SK-N-SH treated with all-trans-retinoic acid at 6 μM for 48 hours (cell line): ENCODE results near the gene WFDC10A.
"Not testable (repeated sequence)": the region's sequence is repeated elsewhere in the genome, so short reads cannot be mapped to it uniquely, and the experiment has no call there.

ENCODE experiments used
- ATAC-seq: fragments of 200-7000 bp; cut with Tn5 transposase; 3 replicates; pipeline ENCODE4 v1.9.1; 2020; ENCODE audit warnings: mild to moderate bottlenecking, moderate library complexity
- ARNTL ChIP-seq: fragments of 450-650 bp; formaldehyde crosslinking; IDR thresholded peaks from 2 replicates; pipeline ENCODE4 v1.5.0; 2020; ENCODE audit warnings: low read depth, mild to moderate bottlenecking, moderate library complexity, borderline replicate concordance
- BACH2 ChIP-seq: fragments of 250-450 bp; sonication (Bioruptor Pico); IDR thresholded peaks from 2 replicates; pipeline ENCODE4 v1.9.0; 2021; ENCODE audit warnings: mild to moderate bottlenecking, borderline replicate concordance
- CREB5 ChIP-seq: fragments of 250-450 bp; sonication (Bioruptor Pico); IDR thresholded peaks from 2 replicates; pipeline ENCODE4 v1.5.1; 2020; ENCODE audit warnings: low read depth, mild to moderate bottlenecking, moderate library complexity
- CSDC2 ChIP-seq: fragments of 250-450 bp; sonication (Bioruptor Pico); IDR thresholded peaks from 2 replicates; pipeline ENCODE4 v1.5.0; 2020; ENCODE audit warnings: mild to moderate bottlenecking, moderate library complexity
- ESRRG ChIP-seq: fragments of 250-450 bp; sonication (Bioruptor Pico); IDR thresholded peaks from 2 replicates; pipeline ENCODE4 v1.6.1; 2021; ENCODE audit warnings: mild to moderate bottlenecking
- GLIS3 ChIP-seq: fragments of 250-450 bp; sonication (Bioruptor Pico); IDR thresholded peaks from 2 replicates; pipeline ENCODE4 v1.5.0; 2020; ENCODE audit warnings: mild to moderate bottlenecking, moderate library complexity
- ISL1 ChIP-seq: fragments of 250-450 bp; sonication (Bioruptor Pico); IDR thresholded peaks from 2 replicates; pipeline ENCODE4 v2.1.2; 2022; ENCODE audit warnings: mild to moderate bottlenecking, moderate library complexity
- RARB ChIP-seq: fragments of 250-450 bp; sonication (Bioruptor Pico); IDR thresholded peaks from 2 replicates; pipeline ENCODE4 v1.8.0; 2021; ENCODE audit warnings: mild to moderate bottlenecking, moderate library complexity
- SNAI2 ChIP-seq: fragments of 250-450 bp; sonication (Bioruptor Pico); IDR thresholded peaks from 2 replicates; pipeline ENCODE4 v1.5.0; 2020; ENCODE audit warnings: mild to moderate bottlenecking, moderate library complexity
- TCF4 ChIP-seq: fragments of 250-450 bp; sonication (Bioruptor Pico); IDR thresholded peaks from 2 replicates; pipeline ENCODE4 v1.8.0; 2021; ENCODE audit warnings: mild to moderate bottlenecking, moderate library complexity, borderline replicate concordance
- TSHZ2 ChIP-seq: fragments of 250-450 bp; sonication (Bioruptor Pico); IDR thresholded peaks from 2 replicates; pipeline ENCODE4 v1.5.0; 2020; ENCODE audit warnings: mild to moderate bottlenecking, moderate library complexity
- ZC3H10 ChIP-seq: fragments of 250-450 bp; sonication (Bioruptor Pico); IDR thresholded peaks from 2 replicates; pipeline ENCODE4 v1.5.1; 2021; ENCODE audit warnings: mild to moderate bottlenecking, moderate library complexity
- ZFP3 ChIP-seq: fragments of 250-450 bp; sonication (Bioruptor Pico); IDR thresholded peaks from 2 replicates; pipeline ENCODE4 v1.5.0; 2020; ENCODE audit warnings: mild to moderate bottlenecking, moderate library complexity
- ZFP30 ChIP-seq: fragments of 450-650 bp; formaldehyde crosslinking; IDR thresholded peaks from 2 replicates; pipeline ENCODE4 v1.5.0; 2022; ENCODE audit warnings: mild to moderate bottlenecking, moderate library complexity
- ZNF565 ChIP-seq: fragments of 450-650 bp; formaldehyde crosslinking; conservative IDR thresholded peaks from 2 replicates; pipeline ENCODE4 v1.5.0; 2020; ENCODE audit warnings: low read depth, mild to moderate bottlenecking, moderate library complexity
- ZNF70 ChIP-seq: fragments of 450-650 bp; formaldehyde crosslinking; IDR thresholded peaks from 2 replicates; pipeline ENCODE4 v1.5.0; 2020; ENCODE audit warnings: mild to moderate bottlenecking, moderate library complexity
- ZNF8 ChIP-seq: fragments of 450-650 bp; formaldehyde crosslinking; IDR thresholded peaks from 2 replicates; pipeline ENCODE4 v1.5.0; 2020; ENCODE audit warnings: mild to moderate bottlenecking, moderate library complexity
- TF ChIP-seq, protein P1 (sequence below): fragments of 250-450 bp; sonication (Bioruptor Pico); IDR thresholded peaks from 2 replicates; pipeline ENCODE4 v1.8.0; 2020; ENCODE audit warnings: mild to moderate bottlenecking, moderate library complexity, borderline replicate concordance
- TF ChIP-seq, protein P2 (sequence below): fragments of 250-450 bp; sonication (Bioruptor Pico); IDR thresholded peaks from 2 replicates; pipeline ENCODE4 v1.5.1; 2021; ENCODE audit warnings: mild to moderate bottlenecking, moderate library complexity
- TF ChIP-seq, protein P3 (sequence below): fragments of 250-450 bp; sonication (Bioruptor Pico); IDR thresholded peaks from 2 replicates; pipeline ENCODE4 v1.8.0; 2021; ENCODE audit warnings: low read depth, mild to moderate bottlenecking, moderate library complexity, borderline replicate concordance

WFDC10A gene

DNA sequence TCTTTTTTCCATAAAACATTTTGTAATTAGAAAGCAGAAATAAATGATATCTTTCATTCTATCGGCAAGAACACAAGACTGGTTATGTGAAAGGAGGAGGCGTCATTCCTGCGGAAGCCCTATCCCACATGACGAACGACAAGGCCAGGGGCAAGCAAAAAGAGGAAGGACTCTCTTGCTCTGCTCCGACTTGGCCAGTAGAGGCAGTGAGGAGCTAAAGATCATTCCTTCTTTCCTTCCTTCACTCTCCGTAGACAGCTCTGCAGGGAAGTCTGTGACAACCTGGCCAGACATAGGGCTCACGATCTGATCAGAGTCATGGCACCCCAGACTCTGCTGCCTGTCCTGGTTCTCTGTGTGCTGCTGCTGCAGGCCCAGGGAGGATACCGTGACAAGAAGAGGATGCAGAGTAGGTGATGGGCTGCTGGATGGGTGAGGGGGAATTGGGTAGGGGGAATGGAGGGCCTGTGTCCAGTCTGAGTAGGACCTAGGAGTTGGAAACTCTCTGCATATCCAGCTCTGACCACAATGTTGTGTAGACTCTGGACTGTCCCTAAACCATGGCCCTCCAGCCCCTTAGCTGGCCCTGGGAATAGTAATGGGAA, at the start of gene WFDC10A:
Gene WFDC10A (plus strand): TSS at position 244 of the 605 bp plus-strand sequence. CDS start 75 bp downstream, at position 319.
- ATAC-seq: peak; percentile 100

GRCh38 chr20:45581702-45582101, 47.8 kb upstream of the WFDC10A start:
- ATAC-seq: no peak
- TF ChIP-seq ISL1 (CRISPR knock-in tag) (no peak), ESRRG (CRISPR knock-in tag) (no peak), ZNF565 (no peak), CSDC2 (CRISPR knock-in tag) (no peak)

More for the DNA sequence above, at the start of gene WFDC10A:
- TF ChIP-seq ISL1 (CRISPR knock-in tag): no peak
- no peak for TF ChIP-seq ARNTL (CRISPR knock-in tag)
- TF ChIP-seq ZNF8 (CRISPR knock-in tag): no peak
- no peak for TF ChIP-seq GLIS3 (CRISPR knock-in tag)
- TF ChIP-seq RARB (CRISPR knock-in tag): no peak
- no peak for TF ChIP-seq TCF4 (CRISPR knock-in tag)
- TF ChIP-seq, protein P1, sequence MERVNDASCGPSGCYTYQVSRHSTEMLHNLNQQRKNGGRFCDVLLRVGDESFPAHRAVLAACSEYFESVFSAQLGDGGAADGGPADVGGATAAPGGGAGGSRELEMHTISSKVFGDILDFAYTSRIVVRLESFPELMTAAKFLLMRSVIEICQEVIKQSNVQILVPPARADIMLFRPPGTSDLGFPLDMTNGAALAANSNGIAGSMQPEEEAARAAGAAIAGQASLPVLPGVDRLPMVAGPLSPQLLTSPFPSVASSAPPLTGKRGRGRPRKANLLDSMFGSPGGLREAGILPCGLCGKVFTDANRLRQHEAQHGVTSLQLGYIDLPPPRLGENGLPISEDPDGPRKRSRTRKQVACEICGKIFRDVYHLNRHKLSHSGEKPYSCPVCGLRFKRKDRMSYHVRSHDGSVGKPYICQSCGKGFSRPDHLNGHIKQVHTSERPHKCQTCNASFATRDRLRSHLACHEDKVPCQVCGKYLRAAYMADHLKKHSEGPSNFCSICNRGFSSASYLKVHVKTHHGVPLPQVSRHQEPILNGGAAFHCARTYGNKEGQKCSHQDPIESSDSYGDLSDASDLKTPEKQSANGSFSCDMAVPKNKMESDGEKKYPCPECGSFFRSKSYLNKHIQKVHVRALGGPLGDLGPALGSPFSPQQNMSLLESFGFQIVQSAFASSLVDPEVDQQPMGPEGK: no peak
- no peak for TF ChIP-seq CSDC2 (CRISPR knock-in tag)
- no peak for TF ChIP-seq ESRRG (CRISPR knock-in tag)
- no peak for TF ChIP-seq ZNF70 (CRISPR knock-in tag)
- TF ChIP-seq, protein P2, sequence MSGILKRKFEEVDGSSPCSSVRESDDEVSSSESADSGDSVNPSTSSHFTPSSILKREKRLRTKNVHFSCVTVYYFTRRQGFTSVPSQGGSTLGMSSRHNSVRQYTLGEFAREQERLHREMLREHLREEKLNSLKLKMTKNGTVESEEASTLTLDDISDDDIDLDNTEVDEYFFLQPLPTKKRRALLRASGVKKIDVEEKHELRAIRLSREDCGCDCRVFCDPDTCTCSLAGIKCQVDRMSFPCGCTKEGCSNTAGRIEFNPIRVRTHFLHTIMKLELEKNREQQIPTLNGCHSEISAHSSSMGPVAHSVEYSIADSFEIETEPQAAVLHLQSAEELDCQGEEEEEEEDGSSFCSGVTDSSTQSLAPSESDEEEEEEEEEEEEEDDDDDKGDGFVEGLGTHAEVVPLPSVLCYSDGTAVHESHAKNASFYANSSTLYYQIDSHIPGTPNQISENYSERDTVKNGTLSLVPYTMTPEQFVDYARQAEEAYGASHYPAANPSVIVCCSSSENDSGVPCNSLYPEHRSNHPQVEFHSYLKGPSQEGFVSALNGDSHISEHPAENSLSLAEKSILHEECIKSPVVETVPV: no peak
- TF ChIP-seq, protein P3, sequence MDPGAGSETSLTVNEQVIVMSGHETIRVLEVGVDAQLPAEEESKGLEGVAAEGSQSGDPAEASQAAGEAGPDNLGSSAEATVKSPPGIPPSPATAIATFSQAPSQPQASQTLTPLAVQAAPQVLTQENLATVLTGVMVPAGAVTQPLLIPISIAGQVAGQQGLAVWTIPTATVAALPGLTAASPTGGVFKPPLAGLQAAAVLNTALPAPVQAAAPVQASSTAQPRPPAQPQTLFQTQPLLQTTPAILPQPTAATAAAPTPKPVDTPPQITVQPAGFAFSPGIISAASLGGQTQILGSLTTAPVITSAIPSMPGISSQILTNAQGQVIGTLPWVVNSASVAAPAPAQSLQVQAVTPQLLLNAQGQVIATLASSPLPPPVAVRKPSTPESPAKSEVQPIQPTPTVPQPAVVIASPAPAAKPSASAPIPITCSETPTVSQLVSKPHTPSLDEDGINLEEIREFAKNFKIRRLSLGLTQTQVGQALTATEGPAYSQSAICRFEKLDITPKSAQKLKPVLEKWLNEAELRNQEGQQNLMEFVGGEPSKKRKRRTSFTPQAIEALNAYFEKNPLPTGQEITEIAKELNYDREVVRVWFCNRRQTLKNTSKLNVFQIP (CRISPR knock-in tag): no peak
- TF ChIP-seq ZC3H10 (CRISPR knock-in tag): no peak
- no peak for TF ChIP-seq BACH2

- TF ChIP-seq RARB (CRISPR knock-in tag) (no peak), GLIS3 (CRISPR knock-in tag) (no peak), ZNF70 (CRISPR knock-in tag) (no peak), ZFP3 (no peak), SNAI2 (no peak), CREB5 (CRISPR knock-in tag) (no peak), ESRRG (CRISPR knock-in tag) (no peak), TSHZ2 (CRISPR knock-in tag) (no peak), CSDC2 (CRISPR knock-in tag) (no peak), TCF4 (CRISPR knock-in tag) (no peak), ZNF8 (CRISPR knock-in tag) (no peak), ZNF565 (no peak), ZFP30 (CRISPR knock-in tag) (no peak)
- TF ChIP-seq, protein P2: no peak
- TF ChIP-seq, all 23 proteins: peak for 0
- no peak for ATAC-seq
Observed at GRCh38 chr20:45583502-45583901, 46.0 kb upstream of the WFDC10A start.

- not testable (repeated sequence) for ATAC-seq
Observed at GRCh38 chr20:45584294-45584693, 45.2 kb upstream of the WFDC10A start.

DNA sequence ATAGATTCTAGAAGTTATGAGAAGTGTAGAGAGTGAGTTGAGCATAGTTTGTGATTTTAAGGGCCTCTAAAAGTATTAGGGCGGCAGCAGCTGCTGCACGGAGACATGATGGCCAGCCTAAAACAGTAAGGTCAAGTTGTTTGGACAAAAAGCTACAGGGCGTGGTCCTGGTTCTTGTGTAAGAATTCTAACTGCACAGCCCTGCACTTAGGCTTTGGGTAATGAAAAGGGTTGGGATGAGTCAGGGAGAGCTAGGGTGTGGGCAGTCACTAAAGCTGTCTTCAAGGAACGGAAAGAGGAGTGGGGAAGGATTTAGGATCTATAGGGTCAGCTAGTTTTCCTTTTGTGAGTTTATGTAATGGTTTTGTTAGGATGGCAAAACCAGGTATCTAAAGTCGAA, 43.6 kb upstream of the WFDC10A start:
- ATAC-seq: not testable (repeated sequence)
